SK-N-DZ (cell line): ENCODE data around the gene CCDC134.

Source experiments
- DNase-seq: peaks from one replicate; pipeline ENCODE4 v3.0.0-alpha.2; 2015; ENCODE audit warnings: low spot score

The CCDC134 gene

DNA sequence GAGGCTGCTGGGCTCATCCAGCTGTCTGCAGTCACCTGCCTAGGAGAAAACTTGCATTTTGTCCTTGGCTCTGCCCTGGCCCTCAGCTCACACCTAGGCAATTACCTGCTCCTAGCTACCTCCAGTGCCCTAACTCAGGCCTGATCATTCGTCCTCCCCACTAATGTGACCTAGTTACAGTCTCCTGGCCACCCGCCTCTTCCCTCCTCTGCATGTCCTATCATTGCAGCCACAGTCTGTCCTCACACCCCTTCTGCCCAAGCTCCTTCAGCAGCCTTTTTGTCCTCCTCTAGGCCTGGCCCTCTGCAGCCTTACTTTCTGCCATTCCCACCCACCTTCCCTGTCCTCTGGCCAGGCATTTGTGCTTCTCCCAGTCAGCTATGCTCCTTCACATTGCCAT is 17.7 kb upstream of the CCDC134 start:
- DNase-seq = no peak

DNA sequence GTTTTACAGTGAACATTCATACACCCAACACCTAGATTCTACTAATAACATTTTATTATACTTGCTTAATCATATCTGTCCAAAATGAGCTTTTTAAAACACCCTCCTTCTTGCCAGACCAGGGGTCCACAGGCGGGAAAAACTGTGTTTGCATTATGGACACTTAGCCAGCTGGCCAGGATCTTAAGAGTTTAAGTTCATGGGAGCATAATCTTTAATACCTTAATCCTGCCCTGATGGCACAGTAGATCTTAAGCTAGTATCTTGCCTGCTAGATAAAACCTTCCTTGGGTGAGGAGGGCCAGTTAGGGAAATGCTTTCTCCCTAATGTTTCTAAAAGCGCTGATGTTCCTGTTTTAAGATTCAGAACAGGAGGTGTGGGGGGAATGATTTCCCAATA is 13.1 kb upstream of the CCDC134 start:
- DNase-seq = no peak

GRCh38 chr22:41793871-41794270 is 6.6 kb upstream of the CCDC134 start:
- no peak for DNase-seq

GRCh38 chr22:41798736-41799135 is 1.7 kb upstream of the CCDC134 start:
- DNase-seq = no peak

- peak; percentile 40 for DNase-seq
Observed at GRCh38 chr22:41799486-41800347, 762 bp upstream of the CCDC134 start.

DNA sequence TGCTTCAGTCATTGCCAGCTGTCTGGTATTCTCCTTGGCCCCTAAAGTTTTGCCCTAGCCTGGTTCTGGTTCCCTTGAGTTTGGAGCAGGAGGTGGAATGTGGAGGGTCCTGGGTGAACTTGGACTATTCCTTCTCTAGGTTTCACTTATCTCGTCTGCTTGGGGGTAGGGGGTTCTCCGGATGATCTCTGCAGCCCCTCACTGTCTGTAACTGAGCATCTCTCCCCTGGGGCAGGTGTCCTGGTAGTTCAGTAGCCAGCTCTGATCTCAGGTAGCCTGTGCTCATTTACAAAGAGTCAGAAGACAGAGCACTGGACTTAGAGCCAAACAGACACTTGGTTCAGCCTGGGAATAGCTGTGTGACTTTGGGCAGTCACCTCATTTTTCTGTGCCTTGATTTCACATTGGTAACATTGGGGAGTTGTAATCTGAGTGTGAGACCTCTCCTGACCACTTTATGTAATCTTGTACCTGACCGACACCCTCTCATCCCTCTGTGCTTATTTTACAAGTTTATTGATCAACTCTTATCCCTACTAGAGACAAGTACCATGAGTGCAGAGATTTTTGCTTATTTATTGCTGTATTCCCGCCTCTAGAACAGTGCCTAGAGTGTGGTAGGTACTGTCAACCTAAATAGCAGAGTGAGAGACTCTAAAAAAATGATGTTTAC is 804 bp downstream of the CCDC134 start:
- DNase-seq = no peak

DNA sequence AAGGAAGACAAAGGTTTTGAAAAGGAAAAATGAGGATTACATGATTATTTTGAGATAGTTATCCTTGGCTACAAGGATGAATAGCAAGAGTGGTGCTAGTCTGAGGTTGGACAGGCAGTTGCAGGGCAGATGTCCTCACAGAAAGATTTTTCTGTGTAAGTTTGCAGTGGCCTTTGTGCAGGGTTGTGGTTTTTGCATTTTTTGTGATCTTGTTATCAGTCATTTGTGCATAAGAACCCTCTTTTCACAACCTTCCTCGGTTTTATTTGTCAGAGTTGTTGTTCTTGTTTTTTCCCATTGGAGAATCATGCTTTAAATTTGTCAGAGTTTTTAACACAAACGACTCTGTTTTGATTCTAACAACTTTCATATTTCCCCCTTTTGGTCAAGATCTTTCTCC is 1.4 kb downstream of the CCDC134 start:
- no peak for DNase-seq

GRCh38 chr22:41805639-41806038 is 5.2 kb downstream of the CCDC134 start:
- DNase-seq = no peak

DNA sequence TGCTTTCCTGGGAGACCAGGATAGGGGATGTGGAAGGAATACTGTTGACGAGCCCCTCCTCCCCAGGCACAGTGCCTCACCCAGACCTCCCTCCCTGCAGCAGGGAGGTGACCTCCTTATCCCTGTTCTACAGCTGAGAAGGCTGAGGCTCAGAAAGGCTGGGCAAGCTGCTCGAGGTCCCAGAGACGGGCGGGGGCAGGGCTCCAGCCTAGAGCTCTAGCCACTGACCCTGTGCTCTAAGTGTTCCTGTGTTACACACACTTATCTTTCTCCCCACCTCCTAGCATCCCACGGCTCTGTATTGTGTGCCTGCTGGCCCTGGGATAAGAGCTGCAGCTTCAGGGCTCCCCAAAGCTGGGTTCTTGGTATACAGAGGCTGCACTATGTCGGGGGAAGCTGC is 7.9 kb downstream of the CCDC134 start:
- DNase-seq = no peak

DNA sequence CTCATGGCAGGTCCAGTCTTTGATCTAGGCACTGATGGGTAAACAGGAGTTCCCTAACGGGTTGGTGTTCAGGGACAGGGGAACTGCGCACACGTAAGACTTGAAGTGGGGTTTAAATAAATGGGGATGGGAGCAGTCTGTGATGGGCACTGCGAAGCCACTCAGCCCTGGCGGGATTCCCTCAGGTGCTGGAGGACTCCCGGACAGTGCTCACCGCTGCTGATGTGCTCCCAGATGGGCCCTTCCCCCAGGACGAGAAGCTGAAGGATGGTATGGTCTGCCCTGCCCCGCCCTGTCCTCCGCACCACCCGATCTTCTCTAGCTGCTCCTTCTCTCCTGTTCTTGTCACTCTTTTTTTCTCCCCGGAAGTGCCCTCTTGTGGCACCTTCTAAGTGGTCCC is 9.5 kb downstream of the CCDC134 start:
- DNase-seq = no peak

DNA sequence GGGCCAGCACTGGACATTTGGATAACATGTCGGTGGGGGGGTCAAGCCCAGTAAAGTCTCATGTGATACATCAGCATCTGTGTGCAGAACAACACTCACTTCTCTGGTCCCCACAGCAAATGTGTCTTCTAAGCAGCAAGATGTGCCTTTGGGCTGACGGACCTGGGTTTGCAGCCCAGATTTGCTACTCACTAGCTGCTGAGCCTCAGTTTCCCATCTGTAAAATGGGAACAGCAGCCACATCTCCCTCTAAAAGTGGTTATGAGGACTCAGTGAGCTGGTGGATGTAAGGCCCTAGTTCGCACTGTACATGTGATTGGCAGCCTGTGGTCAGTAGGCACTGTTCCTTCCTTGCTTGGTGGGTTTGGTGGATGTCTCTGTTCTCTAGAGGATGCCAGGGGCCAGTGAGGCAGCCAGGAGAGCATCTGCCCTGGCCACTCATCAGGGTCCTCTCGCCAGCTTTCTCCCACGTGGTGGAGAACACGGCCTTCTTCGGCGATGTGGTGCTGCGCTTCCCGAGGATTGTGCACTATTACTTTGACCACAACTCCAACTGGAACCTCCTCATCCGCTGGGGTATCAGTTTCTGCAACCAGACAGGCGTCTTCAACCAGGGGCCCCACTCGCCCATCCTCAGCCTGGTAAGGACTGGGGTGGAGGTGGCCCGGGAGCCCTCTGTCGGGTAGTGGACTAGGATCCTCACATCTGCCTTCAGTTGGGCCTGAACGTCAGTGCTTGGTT is 12.5 kb downstream of the CCDC134 start:
- DNase-seq = no peak

DNA sequence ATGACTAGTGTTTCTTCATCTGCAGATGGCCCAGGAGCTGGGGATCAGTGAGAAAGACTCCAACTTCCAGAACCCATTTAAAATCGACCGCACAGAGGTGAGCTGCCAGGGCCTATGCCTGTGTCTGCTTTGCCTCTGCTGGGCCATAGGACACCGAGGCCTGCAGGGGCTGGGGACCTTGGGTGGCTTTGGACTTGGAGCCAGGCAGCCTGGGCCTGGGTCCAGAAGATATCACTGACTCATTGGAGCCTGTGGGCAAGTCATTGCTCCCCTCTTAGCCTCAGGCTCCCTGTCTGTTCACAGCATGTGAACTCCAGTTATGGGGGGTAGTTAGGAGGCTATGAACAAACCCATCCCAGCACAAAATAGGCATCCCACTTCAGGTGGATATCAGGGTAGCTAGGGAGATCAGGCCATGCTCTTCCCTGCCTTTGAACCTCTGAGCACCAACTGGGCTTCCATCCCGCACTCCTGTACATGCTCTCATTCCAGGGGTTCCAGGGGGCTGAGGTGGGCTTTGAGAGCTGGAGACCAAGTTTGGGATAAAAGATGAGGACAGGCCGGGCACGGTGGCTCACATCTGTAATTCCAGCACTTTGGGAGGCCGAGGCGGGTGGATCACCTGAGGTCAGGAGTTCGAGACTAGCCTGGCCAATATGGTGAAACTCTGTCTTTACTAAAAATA is 13.4 kb downstream of the CCDC134 start:
- DNase-seq = no peak

DNA sequence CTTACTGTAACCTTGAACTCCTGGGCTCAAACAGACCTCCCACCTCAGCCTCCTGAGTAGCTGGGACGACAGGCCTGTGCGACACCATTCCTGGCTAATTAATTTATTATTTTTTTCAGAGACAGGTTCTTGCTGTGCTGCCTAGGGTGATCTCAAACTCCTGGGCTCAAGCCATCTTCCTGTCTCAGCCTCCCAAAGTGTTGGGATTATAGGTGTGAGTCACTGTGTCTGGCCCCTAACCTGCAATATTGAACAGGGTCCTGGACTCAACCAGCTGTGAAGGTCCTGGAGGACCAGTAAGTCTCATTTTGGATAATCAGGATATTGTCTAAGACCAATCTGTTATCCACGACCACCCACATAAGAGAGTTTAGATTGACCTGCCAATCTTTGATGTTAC is 15.2 kb downstream of the CCDC134 start:
- no peak for DNase-seq

DNA sequence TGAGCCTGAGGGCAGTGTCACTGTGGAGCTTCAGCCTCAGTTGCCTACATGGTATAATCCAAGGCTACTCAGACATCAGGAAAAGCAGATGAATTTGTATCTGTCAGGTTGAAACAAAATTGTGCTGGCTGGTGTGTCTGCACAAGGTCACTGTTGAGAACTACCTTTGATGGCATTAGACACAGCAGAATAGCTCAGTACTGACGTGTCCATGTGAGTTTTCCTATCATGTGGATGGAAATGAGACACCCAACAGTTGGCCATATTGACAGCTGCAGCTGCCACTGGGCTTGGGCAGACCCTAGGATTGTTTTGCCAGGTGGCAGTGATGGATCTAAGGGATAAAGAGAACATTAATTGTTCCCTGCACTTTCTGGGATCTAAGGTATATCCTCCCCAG is 15.8 kb downstream of the CCDC134 start:
- no peak for DNase-seq

DNA sequence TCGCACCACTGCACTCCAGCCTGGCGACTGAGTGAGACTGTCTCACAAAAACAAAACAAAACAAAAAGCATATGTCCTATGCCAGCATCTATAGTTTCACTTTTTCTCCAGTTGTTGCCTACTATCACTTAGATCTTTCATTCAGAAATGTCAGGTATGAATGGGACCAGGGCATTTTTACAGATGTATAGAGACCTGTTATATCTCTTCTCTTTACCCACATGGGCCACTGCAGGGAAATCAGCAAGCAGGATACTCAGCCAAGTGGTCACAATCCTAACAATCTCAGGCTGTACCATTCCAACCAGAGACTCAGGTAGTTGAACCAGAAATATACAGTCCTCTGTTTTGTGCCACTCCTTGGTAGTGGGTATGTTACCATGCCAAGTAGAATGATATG is 16.4 kb downstream of the CCDC134 start:
- DNase-seq = no peak

GRCh38 chr22:41818011-41818410 is 17.5 kb downstream of the CCDC134 start:
- no peak for DNase-seq

DNA sequence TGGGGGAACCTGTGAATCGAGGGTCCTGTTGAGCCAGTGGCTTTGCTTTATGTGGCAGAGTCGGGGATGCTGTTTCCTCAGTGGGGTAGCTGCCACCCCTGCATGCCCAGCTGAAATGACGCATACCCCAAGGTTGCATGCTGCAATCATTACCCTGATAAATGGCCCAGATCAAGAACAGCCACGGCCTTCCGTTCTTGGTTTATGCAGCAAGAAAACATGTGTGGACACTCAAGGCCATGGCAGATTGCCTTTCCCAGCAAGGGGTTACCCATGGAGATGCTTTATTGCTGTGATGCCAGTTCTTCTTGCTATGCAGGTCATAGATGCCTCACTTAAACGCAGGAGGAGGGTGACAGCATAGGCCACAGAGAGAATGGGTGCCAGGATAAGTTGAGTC is 18.1 kb downstream of the CCDC134 start:
- DNase-seq = no peak

DNA sequence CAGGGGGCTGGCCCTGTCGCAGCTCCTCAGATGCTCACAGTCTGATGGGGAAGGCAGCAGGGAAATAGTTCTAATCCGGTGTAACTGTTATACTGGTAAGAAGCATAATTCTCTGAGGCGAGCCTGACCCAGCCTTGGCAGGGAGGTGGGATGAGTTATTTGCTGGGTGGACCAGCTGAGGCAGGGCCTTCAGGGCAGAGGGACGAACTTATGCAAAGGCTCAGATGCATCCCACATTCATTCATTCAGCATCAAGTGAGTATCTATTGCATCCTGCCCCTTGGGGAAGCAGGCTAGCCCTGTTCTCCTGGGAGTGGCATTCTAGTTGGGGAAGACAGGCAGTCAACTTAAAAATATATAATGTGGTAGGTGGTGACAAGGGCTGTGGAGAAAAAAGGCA is 18.8 kb downstream of the CCDC134 start:
- no peak for DNase-seq

- no peak for DNase-seq
Observed at GRCh38 chr22:41820447-41820846, 20.0 kb downstream of the CCDC134 start.

DNA sequence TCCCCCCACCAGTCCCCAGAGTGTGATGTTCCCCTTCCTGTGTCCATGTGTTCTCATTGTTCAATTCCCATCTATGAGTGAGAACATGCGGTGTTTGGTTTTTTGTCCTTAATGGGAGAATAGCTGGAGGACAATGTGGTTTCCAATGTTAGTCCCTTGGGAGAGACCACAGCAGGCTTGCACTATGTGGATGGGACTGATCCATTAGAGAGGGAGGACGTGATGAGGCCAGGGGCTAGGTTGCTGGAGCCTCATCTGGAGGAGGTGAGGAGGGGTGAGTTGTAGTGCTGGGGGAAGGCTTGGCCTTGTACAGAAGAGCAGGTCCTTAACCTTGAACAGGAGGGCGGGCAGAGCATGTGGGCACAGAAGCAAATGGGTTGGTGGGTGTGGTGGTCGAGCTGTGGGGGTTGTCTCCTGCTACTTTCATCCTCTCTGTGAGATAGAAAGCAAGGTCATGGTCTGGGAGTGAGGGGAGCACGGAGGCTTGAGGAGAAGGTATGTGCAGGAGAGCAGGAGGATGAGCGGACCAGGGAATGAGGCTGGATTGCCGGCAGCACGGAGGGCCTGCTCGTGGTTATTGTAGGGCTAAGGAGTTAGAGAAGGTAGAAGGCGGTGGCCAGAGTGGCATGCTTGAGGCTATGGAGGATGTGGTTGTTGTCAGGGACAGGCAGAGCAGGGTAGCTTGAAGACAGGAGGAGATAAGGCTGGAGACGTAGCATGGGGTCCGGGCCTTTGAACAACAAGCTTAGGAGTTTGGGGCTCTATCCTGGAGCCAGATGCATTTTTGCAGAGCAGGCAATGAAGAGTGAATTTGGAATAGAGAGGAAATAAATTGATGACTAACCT is 21.2 kb downstream of the CCDC134 start:
- no peak for DNase-seq
